ENCODE data around the gene OR2V2.

OR2V2 gene

DNA sequence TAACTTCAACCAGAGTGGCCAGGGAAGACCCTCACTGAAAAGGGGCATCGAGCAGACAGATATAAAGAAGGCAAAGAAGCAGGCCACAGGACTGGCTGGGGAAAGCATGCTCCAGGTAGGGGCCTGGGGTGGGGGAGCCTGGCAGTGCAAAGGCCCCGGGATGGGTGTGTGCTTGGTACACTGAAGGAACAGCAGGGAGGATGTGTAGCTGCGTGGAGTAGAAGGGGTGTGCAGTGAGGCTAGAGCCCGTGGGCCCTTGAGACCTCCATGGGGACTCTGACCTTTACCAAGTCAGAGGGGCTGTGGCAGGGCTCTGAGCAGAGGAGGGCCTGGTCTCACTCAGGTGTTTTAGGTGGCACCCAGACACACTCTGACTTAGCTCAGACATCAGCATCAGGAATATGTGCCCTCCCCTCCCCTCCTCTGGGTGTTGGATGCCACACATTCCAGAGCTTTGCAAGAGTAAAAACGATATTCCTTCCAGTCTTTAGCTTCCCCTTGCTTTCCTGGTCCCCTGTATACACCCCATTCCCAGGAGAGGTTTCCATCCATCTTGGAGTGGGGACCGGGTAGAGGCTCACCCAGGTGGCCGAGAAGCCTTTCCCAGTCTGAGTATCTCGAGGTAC lies 50.1 kb downstream of the OR2V2 start:
- no peak overlapping the region for H3K4me3 ChIP-seq (replicated peaks; ENCODE audit: low read depth, low read length)
- no peak for DNase-seq (ENCODE audit: low read depth)

DNA sequence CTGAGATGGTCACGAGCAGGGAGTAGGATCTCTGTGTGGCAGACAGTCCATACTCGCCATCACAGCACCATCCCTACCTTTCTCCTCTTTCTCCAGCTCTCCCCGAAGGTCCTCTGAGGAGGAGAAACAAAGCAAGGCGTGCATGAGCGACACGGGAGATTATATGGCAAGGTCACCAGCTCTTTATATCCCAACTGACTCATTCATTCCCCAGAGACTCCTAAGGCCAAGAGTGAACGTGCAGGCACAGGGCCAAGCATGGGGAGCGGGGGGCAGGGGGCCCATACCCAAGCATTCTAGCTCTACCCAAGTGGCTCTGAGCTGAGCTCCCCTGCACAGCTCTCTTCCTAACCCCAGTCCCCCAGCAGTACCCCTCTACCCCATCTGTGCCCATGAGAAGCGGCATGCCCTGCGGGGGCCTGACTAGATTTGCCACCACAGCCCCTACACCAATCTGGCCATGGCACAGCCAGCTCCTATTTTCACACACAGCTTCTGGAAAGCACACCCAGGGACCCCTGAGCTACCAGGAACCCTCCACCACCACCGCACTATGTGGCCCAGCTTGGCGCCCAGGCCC lies 50.8 kb downstream of the OR2V2 start:
- TF ChIP-seq, protein P1, sequence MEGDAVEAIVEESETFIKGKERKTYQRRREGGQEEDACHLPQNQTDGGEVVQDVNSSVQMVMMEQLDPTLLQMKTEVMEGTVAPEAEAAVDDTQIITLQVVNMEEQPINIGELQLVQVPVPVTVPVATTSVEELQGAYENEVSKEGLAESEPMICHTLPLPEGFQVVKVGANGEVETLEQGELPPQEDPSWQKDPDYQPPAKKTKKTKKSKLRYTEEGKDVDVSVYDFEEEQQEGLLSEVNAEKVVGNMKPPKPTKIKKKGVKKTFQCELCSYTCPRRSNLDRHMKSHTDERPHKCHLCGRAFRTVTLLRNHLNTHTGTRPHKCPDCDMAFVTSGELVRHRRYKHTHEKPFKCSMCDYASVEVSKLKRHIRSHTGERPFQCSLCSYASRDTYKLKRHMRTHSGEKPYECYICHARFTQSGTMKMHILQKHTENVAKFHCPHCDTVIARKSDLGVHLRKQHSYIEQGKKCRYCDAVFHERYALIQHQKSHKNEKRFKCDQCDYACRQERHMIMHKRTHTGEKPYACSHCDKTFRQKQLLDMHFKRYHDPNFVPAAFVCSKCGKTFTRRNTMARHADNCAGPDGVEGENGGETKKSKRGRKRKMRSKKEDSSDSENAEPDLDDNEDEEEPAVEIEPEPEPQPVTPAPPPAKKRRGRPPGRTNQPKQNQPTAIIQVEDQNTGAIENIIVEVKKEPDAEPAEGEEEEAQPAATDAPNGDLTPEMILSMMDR (IDR thresholded peaks at IDR 0.05; ENCODE audit: low read length, missing control alignments): no peak
- H3K4me3 ChIP-seq (replicated peaks; ENCODE audit: low read depth, low read length): no peak overlapping the region
- no peak for DNase-seq (ENCODE audit: low read depth)

More for the DNA sequence above, 50.1 kb downstream of the OR2V2 start:
- TF ChIP-seq, protein P1 (IDR thresholded peaks at IDR 0.05; ENCODE audit: low read length, missing control alignments): no peak

DNA sequence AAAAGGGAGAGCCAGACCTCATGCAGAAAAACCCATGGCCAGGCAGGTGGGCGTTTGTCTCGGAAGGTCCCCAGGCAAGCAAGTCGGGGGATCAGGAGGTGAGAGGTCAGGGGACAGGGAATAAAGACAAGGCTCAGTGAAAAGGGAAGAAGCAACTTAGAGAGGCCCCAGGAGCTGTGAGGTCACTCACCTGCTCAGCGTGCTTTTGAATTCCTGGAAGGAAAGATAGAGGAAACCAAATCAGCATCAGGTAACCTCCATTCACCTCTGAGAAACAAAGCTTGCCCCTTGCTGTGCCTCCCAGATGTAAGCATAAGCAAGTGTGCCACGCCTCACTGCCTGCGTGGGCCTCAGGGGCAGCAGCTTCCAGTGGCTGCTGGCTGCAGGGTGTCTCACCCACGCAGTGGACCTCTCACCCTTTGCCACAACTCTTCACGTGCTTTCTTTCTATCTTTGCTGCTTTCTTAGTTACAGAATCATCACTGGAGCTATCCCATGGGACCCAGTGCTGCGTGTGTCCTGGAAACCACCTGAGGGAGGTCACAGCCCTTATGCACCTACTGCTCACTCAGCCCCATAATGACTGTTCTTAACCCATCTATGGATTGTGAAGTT lies 51.6 kb downstream of the OR2V2 start:
- TF ChIP-seq, protein P1 (IDR thresholded peaks at IDR 0.05; ENCODE audit: low read length, missing control alignments): no peak
- H3K4me3 ChIP-seq (replicated peaks; ENCODE audit: low read depth, low read length): no peak overlapping the region
- no peak for DNase-seq (ENCODE audit: low read depth)

DNA sequence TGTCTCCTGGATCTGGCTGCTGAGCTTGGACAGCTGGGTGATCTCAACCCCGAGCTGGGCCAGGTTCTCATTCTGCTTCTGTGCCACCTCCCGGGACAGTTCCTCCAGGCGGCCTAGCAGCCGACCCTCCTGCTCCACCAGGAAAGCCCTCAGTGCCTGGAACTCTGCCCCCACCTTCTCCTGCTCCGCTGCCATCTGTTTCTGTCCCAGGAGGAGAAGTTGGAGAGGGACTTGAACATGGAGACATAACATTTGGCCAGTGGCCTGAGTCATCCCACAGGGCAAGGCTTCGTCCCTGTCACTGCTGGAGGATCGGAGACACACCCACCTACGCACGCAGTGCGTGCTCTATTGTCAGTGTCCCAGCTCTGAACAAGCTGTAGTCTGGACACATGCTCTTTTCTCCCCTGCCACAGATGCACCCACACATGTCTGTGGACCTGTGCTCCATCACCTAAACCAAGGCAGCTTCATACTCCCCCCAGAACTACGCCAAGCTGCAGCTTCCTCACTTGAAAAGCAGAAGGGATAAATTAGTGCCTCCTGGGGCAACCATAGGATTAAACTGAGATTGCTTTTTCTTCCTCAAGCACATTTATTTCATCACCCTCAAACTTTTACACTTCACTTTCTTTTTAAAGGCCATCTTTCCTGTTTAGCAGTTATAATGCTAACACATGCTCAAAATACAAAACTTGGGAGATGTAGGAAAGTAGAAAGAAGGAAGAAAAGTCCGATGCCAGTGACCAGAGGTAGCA lies 52.7 kb downstream of the OR2V2 start:
- TF ChIP-seq, protein P1 (IDR thresholded peaks at IDR 0.05; ENCODE audit: low read length, missing control alignments): no peak
- H3K4me3 ChIP-seq (replicated peaks; ENCODE audit: low read depth, low read length): no peak overlapping the region
- no peak for DNase-seq (ENCODE audit: low read depth)

DNA sequence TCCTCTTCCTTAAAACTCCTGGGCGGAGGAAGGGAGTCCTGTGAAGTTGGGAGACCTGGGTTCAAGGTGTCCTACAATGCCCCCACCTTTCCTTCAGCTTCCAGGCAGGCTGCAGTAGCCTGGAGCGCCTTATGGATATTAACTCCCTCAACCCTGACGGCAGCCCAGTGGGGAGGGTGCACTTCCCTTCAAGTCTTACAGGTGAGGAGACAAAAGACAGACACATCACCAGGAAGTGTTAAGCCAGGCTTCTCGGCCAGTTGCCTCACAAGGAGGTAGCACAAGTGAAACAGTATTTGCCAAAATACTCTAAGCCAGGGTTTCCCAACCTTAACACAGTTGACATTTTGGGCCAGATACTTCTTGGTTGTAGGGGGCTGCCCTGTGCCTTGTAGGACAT lies 53.4 kb downstream of the OR2V2 start:
- TF ChIP-seq, protein P1 (IDR thresholded peaks at IDR 0.05; ENCODE audit: low read length, missing control alignments): no peak
- no peak for DNase-seq (ENCODE audit: low read depth)
- no peak overlapping the region for H3K4me3 ChIP-seq (replicated peaks; ENCODE audit: low read depth, low read length)

DNA sequence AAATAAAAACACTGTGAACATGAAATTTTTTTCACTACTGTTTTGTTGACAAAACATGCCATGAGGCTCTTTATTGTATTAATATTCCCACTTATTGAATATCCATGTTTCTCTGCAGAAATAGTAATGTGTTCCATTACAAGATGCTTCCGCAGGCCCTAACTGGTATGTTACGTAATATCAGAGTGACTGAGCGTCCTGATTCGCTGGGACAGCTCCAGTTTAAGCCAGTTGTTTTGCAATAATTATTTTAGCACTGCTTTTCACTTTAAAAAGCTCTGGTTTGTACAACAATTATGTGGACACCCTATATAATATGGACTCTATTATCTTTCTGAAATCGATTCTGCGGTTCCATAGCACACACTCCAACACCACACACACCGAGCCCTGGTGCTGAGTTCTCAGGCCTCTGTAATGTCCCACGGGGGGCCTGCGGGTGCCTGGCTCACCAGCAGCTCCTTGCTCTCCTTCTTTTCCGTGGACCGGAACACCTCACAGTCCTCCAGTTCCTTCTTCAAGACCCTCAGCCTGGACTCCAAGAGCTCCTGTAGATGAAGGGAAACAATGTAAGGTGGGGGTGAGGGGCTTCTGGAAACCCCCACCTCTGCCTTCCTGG lies 55.8 kb downstream of the OR2V2 start:
- DNase-seq (ENCODE audit: low read depth): peak; percentile 70

More for the DNA sequence above, 55.8 kb downstream of the OR2V2 start:
- H3K4me3 ChIP-seq (replicated peaks; ENCODE audit: low read depth, low read length): no peak overlapping the region
- TF ChIP-seq, protein P1 (IDR thresholded peaks at IDR 0.05; ENCODE audit: low read length, missing control alignments): no peak
